ENCODE data around the gene LY6G5C. TPM values are rescaled to one million over a fixed set of nuclear protein-coding genes. Genes with fewer than 3 reads are reported as not detected.

Gene LY6G5C
- total RNA-seq, 2 donors, result under 0.01 to 0.67 TPM

Small RNA genes within 50 kb of the gene (small RNA-seq; reads per million reads assigned to genes)
- gene LY6G6D (0 reads per million in 2 donors), gene MIR4646 (0 to 0.23 reads per million in 2 donors), gene MIR6832 (0.29 to 0.30 reads per million in 2 donors), gene RF00019 (0 reads per million in 2 donors)

Other genes starting within 250 kb of the LY6G5C start
- 10 to 100 TPM; 11.4 to 19.3 TPM for gene MICB, start 182.9 kb downstream of the LY6G5C start, total RNA-seq
- not detected for gene MCCD1, start 152.1 kb downstream of the LY6G5C start, total RNA-seq
- 100 to 1,000 TPM; 257 to 581 TPM for gene DDX39B, start 139.1 kb downstream of the LY6G5C start, total RNA-seq
- 1 to 10 TPM in 1 of 2 donors, under 1 TPM in 1; 0.33 to 1.0 TPM for gene ATP6V1G2, start 134.5 kb downstream of the LY6G5C start, total RNA-seq
- gene NFKBIL1, start 133.5 kb downstream of the LY6G5C start, total RNA-seq, result 10 to 100 TPM; 21.6 to 27.5 TPM
- under 1 TPM in 1 of 2 donors, not detected in 1; under 0.01 TPM for gene LTA, start 108.8 kb downstream of the LY6G5C start, total RNA-seq
- under 1 TPM; under 0.01 to 0.34 TPM for gene TNF, start 105.5 kb downstream of the LY6G5C start, total RNA-seq
- gene LTB, start 98.6 kb downstream of the LY6G5C start, total RNA-seq, result not detected
- gene LST1, start 94.8 kb downstream of the LY6G5C start, total RNA-seq, result not detected
- not detected for gene NCR3, start 88.1 kb downstream of the LY6G5C start, total RNA-seq
- not detected for gene AIF1, start 65.8 kb downstream of the LY6G5C start, total RNA-seq
- gene PRRC2A, start 60.4 kb downstream of the LY6G5C start, total RNA-seq, result 10 to 100 TPM; 68.5 to 72.3 TPM
- gene BAG6, start 28.4 kb downstream of the LY6G5C start, total RNA-seq, result 100 to 1,000 TPM; 125 to 160 TPM
- gene APOM, start 25.2 kb downstream of the LY6G5C start, total RNA-seq, result 1 to 10 TPM in 1 of 2 donors, under 1 TPM in 1; 0.33 to 1.0 TPM
- 10 to 100 TPM; 21.3 to 23.1 TPM for gene C6orf47, start 20.3 kb downstream of the LY6G5C start, total RNA-seq
- gene GPANK1, start 16.1 kb downstream of the LY6G5C start, total RNA-seq, result 10 to 100 TPM; 13.1 to 17.3 TPM
- gene CSNK2B, start 15.0 kb downstream of the LY6G5C start, total RNA-seq, result 100 to 1,000 TPM; 142 to 170 TPM
- 1 to 10 TPM in 1 of 2 donors, under 1 TPM in 1; 1.00 to 2.1 TPM for gene LY6G5B, start 11.1 kb downstream of the LY6G5C start, total RNA-seq
- gene ABHD16A, start 22.3 kb upstream of the LY6G5C start, total RNA-seq, result 10 to 100 TPM; 47.0 to 53.0 TPM
- not detected for gene LY6G6F, start 25.8 kb upstream of the LY6G5C start, total RNA-seq
- gene LY6G6D, start 34.3 kb upstream of the LY6G5C start, total RNA-seq, result not detected
- not detected for gene LY6G6C, start 40.7 kb upstream of the LY6G5C start, total RNA-seq
- gene MPIG6B, start 42.3 kb upstream of the LY6G5C start, total RNA-seq, result not detected
- 10 to 100 TPM; 10.3 to 22.0 TPM for gene DDAH2, start 48.2 kb upstream of the LY6G5C start, total RNA-seq
- gene CLIC1, start 55.5 kb upstream of the LY6G5C start, total RNA-seq, result 100 to 1,000 TPM; 511 to 845 TPM
- gene MSH5, start 58.9 kb upstream of the LY6G5C start, total RNA-seq, result 10 to 100 TPM; 17.6 to 22.0 TPM
- 1 to 10 TPM in 1 of 2 donors, under 1 TPM in 1; 0.69 to 1.7 TPM for gene SAPCD1, start 81.6 kb upstream of the LY6G5C start, total RNA-seq
- not detected for gene VWA7, start 96.3 kb upstream of the LY6G5C start, total RNA-seq
- gene VARS1, start 114.7 kb upstream of the LY6G5C start, total RNA-seq, result 10 to 100 TPM; 58.5 to 66.6 TPM
- gene LSM2, start 125.9 kb upstream of the LY6G5C start, total RNA-seq, result 10 to 100 TPM; 41.0 to 61.6 TPM
- under 1 TPM; 0.67 to 0.69 TPM for gene HSPA1L, start 134.2 kb upstream of the LY6G5C start, total RNA-seq
- 100 to 1,000 TPM in 1 of 2 donors, 10 to 100 TPM in 1; 55.7 to 144 TPM for gene HSPA1A, start 134.5 kb upstream of the LY6G5C start, total RNA-seq
- 100 to 1,000 TPM in 1 of 2 donors, 10 to 100 TPM in 1; 95.3 to 188 TPM for gene HSPA1B, start 146.7 kb upstream of the LY6G5C start, total RNA-seq
- gene NEU1, start 181.8 kb upstream of the LY6G5C start, total RNA-seq, result 100 to 1,000 TPM; 114 to 132 TPM
- gene SLC44A4, start 197.9 kb upstream of the LY6G5C start, total RNA-seq, result not detected
- gene EHMT2, start 216.6 kb upstream of the LY6G5C start, total RNA-seq, result 10 to 100 TPM; 29.9 to 44.3 TPM
- gene ZBTB12, start 221.0 kb upstream of the LY6G5C start, total RNA-seq, result 1 to 10 TPM; 1.7 to 3.0 TPM
- 1 to 10 TPM; 2.4 to 3.7 TPM for gene C2, start 246.7 kb upstream of the LY6G5C start, total RNA-seq